ENCODE results near the gene KCNG2. TPM values are rescaled to one million over a fixed set of nuclear protein-coding genes. Genes with fewer than 3 reads are reported as not detected.

The KCNG2 gene
- total and polyA plus RNA-seq, 2 of the 4 experiments (the other 2 are of a cell fraction), result not detected

DNA sequence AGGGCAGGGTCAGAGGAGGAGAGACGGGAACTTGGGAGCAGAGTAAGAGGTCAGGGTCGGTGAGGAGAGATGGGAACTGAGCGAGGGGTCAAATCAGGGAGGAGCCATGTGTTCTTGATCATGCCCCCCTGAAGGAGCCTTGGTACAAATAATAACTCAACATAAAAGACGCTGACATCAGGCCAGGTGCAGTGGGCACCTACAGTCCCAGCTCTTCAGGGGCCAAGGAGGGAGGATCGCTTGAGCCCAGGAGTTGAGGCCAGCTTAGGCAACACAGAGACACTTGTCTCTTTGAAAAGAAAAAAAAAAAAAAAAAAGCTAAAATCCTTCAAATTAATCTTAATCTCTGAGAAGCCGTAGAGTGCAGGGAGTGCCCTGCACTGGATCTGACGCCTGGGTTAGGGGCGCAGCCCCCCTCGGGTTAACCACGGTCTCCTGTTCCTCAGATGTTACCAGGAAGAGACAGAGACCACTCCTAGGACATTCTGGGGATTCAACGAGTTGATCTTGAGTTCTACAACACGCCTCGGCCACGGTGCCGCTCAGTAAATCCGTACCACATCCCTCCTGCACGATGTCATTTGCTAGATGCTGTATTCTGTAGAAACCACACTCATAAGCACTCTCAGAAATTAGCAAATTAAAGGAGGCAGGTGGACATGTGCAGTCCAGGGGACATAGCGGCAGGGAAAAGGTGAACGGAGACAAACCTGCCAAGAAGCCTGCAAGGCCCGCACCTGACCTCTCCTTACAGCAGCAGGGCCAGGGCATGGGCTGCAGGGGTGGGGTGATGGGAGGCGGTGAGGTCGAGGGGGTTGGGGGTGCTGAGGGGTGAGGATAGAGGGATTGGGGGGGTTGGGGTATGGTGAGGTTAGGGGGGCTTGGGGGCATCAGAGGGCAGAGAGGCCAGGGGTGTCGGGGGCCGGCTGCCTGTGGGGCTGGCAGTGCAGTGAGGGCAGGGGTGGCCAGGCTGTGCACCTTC is 124.5 kb downstream of the KCNG2 start:
- Histone ChIP-seq H3K23ac (ENCODE audit: low read depth, low read length) (no peak overlapping the region), H3K14ac (replicated peaks; ENCODE audit: low read depth, low read length) (no peak overlapping the region), H3K27me3 (ENCODE audit: control insufficient read depth, insufficient read depth, low read length) (no peaks in the 10 kb centered on the region), H3K4me2 (ENCODE audit: low read depth, low read length) (no peak overlapping the region), H3K36me3 (ENCODE audit: control insufficient read depth, insufficient read depth, low read length) (peaks cover 38% of the 10 kb centered on the region), H3K79me1 (ENCODE audit: low read depth in 1 of 2, low read length in 2 of 2) (peaks cover 16 to 39% of the 10 kb centered on the region in 2 experiments; a peak in 3 of 4 replicates), H2BK15ac (ENCODE audit: low read depth, low read length) (no peak overlapping the region), H3K9me3 (ENCODE audit: control insufficient read depth, insufficient read depth, low read length) (no peaks in the 10 kb centered on the region; the same call in 1 of the 2 replicates), H4K91ac (ENCODE audit: insufficient read depth, low read depth, low read length) (no peak overlapping the region), H3K4me3 (ENCODE audit: insufficient read depth, low read depth, low read length) (no peak overlapping the region), H2AFZ (replicated peaks; ENCODE audit: low read length, poor library complexity) (no peak overlapping the region), H2BK20ac (ENCODE audit: low read depth, low read length) (no peak overlapping the region), H3K56ac (ENCODE audit: extremely low read depth, insufficient read depth, low read length) (no peak overlapping the region), H4K5ac (ENCODE audit: low read depth, low read length) (no peak overlapping the region), H3K4me1 (ENCODE audit: control insufficient read depth, insufficient read depth, low read length) (no peaks in the 10 kb centered on the region), H2BK5ac (ENCODE audit: low read depth, low read length, poor library complexity, severe bottlenecking) (no peak overlapping the region), H4K8ac (ENCODE audit: low read depth in 2 of 2, low read length in 2 of 2) (no peak overlapping the region), H3K4ac (ENCODE audit: low read depth, low read length) (no peak overlapping the region), H3K27ac (ENCODE audit: insufficient read depth, low read length) (no peak overlapping the region), H4K20me1 (ENCODE audit: insufficient read depth, low read length) (peaks cover 13% of the 10 kb centered on the region), H2AK9ac (replicated peaks; ENCODE audit: low read depth, low read length, poor library complexity) (no peak overlapping the region), H3K18ac (ENCODE audit: low read depth, low read length) (no peak overlapping the region), H3K9me1 (ENCODE audit: insufficient read depth, low read length) (no peaks in the 10 kb centered on the region), H2AK5ac (ENCODE audit: low read depth, low read length) (no peak overlapping the region), H2BK120ac (ENCODE audit: low read depth, low read length) (no peak overlapping the region), H3K9ac (ENCODE audit: low read depth, low read length) (no peak overlapping the region)
- ChIA-PET CTCF (no interaction called here), POLR2A (ENCODE audit: unreplicated experiment) (no interaction called here)
- BruUV-seq (replicated peaks), result no TSS peak
- no peak for DNase-seq
- no peak for TF ChIP-seq POLR2A (IDR thresholded peaks at IDR 0.05; ENCODE audit: low read depth, low read length)
- no peak for TF ChIP-seq CEBPB (IDR thresholded peaks at IDR 0.05; ENCODE audit: low read depth, low read length)
- TF ChIP-seq RAD21 (IDR thresholded peaks at IDR 0.05; ENCODE audit: low read length), result no peak
- TF ChIP-seq RCOR1 (IDR thresholded peaks at IDR 0.05; ENCODE audit: insufficient replicate concordance, low read length), result no peak
- no peak for TF ChIP-seq FOS (IDR thresholded peaks at IDR 0.05; ENCODE audit: low read depth, low read length)
- TF ChIP-seq BHLHE40 (IDR thresholded peaks at IDR 0.05; ENCODE audit: low read depth, low read length), result no peak
- no peak for TF ChIP-seq NFE2L2 (IDR thresholded peaks at IDR 0.05; ENCODE audit: low read depth, low read length)
- TF ChIP-seq ELK1 (IDR thresholded peaks at IDR 0.05; ENCODE audit: borderline replicate concordance, low read depth, low read length), result no peak
- TF ChIP-seq MAFK (IDR thresholded peaks at IDR 0.05; ENCODE audit: low read depth, low read length), result no peak
- no peak for TF ChIP-seq CTCF (conservative IDR thresholded peaks at IDR 0.05; ENCODE audit: low read depth, low read length)
- TF ChIP-seq RFX5 (IDR thresholded peaks at IDR 0.05; ENCODE audit: low read depth, low read length), result no peak
- TF ChIP-seq MAZ (IDR thresholded peaks at IDR 0.05; ENCODE audit: borderline replicate concordance, low read depth, low read length), result no peak
- TF ChIP-seq CHD1 (IDR thresholded peaks at IDR 0.05; ENCODE audit: low read depth, low read length), result no peak
- no peak for TF ChIP-seq USF2 (IDR thresholded peaks at IDR 0.05; ENCODE audit: low read depth, low read length)
- no peak for ATAC-seq (ENCODE audit: low read depth)
- intact Hi-C loops (cut with micrococcal nuclease), result no loop called here
- dilution Hi-C loops (cut with HindIII; ENCODE audit: low sequenced_read_pairs, unreplicated experiment), result no loop called here
- 100% methylated on average over 4 of the region's 24 CpGs; no CpG with 5 or more reads in 1 of the 2 experiments for WGBS, 2 experiments (ENCODE audit: extremely low coverage in 2 of 2, insufficient read length in 1 of 2)
- in situ Hi-C loops (cut with MboI; ENCODE audit: low sequenced_read_pairs), result no loop called here

Data from IMR-90 (cell line).